Activated CD8-positive, alpha-beta memory T cell treated with anti-CD3 and anti-CD28 coated beads for 48 hours (primary cell): ENCODE data around the gene PGF.
"Not testable (repeated sequence)": the region's sequence is repeated elsewhere in the genome, so short reads cannot be mapped to it uniquely, and the experiment has no call there.

ENCODE experiments used
- DNase-seq, 3 experiments: peaks; one replicate each; pipeline ENCODE4 v3.0.0-alpha.2; 2020; ENCODE audit warnings: low read depth in 2 of 3, low spot score in 2 of 3

PGF gene

DNA sequence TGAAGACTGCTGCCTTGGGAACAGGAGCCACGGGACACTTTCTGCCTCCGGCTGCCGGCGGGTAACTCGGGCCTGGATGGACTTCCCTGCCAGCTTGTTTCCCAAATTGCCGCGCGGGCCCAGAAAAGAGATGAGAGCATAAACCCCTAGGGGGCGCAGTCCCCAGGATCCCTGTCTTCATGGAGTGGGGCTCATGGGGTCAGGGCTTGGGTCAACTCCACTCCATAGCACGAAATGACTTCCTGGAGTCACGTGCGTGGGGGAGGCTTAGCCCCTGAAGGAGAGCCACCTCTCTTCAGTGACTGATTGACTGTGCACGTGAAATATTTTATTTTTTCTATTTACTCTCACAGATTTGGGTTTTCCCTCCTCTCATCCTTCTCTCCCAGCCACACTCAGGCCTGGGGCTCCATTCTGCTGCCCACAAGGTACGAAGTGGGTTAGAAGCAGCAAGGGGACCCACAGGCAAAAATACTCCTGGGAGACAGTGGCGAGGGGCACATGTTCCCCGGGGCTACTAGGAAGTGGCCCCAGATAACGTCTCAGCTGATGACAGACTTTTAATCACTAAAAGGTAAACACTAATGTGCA, 10.0 kb downstream of the PGF start:
- no peak for DNase-seq

DNA sequence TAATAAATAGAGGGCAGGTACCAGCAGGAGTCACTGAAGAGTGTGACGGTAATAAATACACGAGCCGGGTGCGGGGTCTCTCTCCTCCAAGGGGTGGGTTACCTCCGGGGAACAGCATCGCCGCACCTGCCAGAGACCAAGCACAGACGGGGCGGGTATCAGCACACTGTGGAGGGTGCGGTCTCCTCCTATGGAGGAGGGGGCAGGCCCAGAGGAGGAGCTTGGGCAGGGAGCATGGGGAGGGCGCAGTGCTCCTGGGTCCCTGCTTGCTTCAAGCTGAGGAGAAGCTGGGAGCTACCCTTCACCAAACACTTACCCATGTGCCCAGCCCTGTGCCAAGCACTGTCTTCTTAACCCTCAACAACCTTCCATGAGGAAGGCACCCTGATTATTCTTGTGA, 12.8 kb downstream of the PGF start:
- DNase-seq = no peak

- no peak for DNase-seq
Measured at GRCh38 chr14:74942181-74942580, 13.2 kb downstream of the PGF start.

- peak in 2 of 3 experiments; percentile 28 to 38 for DNase-seq
Measured at GRCh38 chr14:74941676-74942097, 13.7 kb downstream of the PGF start.

- no peak for DNase-seq
Measured at GRCh38 chr14:74940956-74941565, 14.3 kb downstream of the PGF start.

GRCh38 chr14:74938531-74939495, 16.6 kb downstream of the PGF start:
- DNase-seq = no peak

DNA sequence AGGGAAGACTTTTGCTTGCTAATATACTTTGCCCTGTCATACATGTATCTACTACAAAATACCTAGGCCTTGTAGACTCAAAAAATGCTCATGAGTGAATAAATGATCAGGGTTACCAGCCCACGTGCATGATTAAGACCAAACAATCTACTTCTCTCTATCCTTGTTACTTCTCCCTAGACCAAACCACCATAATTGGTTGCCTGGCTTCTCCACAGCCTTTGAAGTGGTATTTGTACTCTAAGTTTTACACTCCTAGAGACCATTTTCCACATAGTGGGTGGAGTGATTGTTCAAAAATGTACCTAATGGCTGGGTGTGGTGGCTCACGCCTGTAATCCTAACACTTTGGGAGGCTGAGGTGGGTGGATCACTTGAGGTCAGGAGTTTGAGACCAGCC, 18.2 kb downstream of the PGF start:
- DNase-seq = no peak

DNA sequence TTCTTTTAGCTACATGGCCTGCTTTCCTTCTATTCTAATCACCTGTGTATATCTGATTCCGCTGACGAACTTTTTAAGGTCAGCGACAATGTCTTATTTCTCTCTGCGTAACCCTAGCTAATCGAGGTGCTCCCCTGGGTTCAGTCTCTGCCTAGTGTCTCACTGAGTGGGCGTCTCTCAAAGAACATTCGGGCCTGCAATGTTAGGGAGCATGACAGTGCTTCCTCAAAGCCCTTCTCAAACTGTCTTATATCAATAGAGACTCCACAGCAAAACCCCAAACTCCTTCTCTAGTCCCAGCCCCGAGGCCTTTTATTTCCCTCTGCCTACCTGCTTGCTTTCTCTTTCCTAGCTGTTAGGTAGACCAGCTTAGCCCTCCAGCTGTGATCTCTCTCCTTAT, 18.7 kb downstream of the PGF start:
- no peak for DNase-seq

DNA sequence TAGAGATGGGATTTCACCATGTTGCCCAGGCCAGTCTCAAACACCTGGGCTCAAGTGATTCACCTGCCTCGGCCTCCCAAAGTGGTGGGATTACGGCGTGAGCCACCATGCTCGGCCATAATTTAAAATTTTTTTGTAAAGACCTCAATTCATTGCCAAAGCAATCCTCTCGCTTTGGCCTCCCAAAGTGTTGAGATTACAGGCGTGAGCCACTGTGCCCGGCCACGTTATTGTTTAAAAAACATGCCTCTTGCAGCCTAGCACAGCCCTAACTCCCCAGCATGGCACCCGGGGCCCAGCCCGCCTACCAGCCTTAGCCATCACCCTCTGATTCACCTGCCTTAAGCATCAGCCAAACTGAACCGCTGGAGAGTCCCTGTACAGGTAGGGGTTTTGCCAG, 19.2 kb downstream of the PGF start:
- no peak for DNase-seq

- DNase-seq = no peak
Measured at GRCh38 chr14:74935360-74935680, 20.1 kb downstream of the PGF start.

- no peak for DNase-seq
Measured at GRCh38 chr14:74934476-74935359, 20.7 kb downstream of the PGF start.

- DNase-seq = no peak
Measured at GRCh38 chr14:74934041-74934440, 21.4 kb downstream of the PGF start.

- DNase-seq = not testable (repeated sequence)
Measured at GRCh38 chr14:74932936-74933335, 22.5 kb downstream of the PGF start.

DNA sequence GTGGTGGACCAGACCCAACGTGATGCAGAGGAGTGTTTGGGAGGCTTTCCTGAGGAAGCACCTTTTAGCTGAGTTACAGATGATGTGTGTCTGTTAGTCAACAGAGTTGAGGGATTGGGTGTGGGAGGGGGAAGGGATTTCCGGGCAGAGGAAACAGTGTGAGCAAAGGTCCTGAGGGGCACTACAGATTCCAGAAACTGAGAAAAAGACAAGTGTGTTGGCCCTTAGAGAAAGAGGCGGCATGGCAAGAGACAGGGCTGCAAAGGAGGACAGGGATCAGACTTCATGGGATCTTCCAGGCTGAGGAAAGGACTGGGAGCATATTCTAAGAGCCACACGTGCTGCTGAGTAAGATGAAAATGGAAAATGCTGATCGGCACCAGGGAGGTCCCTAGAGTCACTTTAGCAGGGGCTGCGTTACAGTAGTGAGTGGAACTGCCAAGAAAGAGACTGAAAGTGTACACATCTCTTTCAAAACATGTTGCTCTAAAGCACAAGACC, 22.9 kb downstream of the PGF start:
- no peak for DNase-seq

DNA sequence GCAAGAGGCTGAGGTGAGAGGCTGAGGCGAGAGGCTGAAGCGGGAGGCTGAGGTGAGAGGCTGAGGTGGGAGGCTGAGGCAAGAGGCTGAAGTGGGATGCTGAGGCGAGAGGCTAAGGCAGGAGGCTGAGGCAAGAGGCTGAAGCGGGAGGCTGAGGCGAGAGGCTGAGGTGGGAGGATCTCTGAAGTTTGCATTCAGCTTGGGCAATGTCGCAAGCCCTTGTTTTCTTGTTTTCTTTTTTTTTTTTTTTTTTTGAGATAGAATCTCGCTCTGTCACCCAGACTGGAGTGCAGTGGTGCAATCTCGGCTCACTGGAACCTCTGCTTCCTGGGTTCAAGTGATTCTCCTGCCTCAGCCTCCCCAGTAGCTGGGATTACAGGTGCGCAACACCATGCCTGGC, 23.7 kb downstream of the PGF start:
- not testable (repeated sequence) for DNase-seq

GRCh38 chr14:74929242-74929641, 26.2 kb downstream of the PGF start:
- no peak for DNase-seq

DNA sequence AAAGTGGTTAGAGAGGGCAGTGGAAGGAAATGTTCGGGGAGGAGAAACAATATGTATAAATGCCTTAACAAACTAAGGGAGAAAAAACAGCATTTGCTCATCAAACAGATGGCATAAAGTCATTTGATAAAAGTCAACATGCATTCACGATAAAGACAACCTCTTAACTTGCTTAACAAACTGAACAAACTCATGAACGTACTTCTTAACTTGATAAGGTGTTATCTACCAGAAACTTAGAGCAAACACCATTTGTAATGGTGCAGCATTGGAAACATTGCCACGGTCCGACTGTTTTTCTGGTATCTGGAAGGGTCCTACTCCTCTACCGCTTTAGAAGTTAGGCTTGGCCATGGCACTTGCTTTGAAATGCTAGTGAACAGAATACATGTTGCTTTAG, 28.2 kb downstream of the PGF start:
- DNase-seq = no peak

DNA sequence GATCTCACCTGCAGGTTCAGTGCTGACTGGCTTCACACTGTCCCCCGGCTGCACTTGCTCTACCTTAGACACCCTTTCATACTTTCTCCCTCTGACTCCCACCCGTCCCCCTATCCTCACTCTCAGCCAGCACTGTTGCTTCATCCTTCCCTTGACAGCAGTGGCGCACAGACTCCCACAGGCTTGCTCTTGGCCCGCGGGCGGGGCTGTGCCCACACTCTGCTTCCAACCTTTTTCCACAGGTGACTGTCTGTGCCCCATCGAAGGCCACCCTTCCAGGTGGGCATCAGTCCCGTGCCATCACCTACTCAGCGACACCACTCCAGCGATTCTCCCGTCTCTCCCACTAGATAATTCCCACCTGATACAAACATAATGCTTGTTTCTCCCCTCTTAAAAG, 31.3 kb downstream of the PGF start:
- DNase-seq = no peak

GRCh38 chr14:74922752-74923401, 32.5 kb downstream of the PGF start, which contains the start of gene RPS6KL1:
RPS6KL1 (minus strand) TSS chr14:74923260; CDS start chr14:74921541, 1,719 bp downstream.
- DNase-seq = peak in 2 of 3 experiments; percentile 46

GRCh38 chr14:74921987-74922751, 33.2 kb downstream of the PGF start:
- no peak for DNase-seq
